Uterus (tissue), 4 donors: ENCODE measurements around the gene ZMAT5. TPM values are rescaled to one million over a fixed set of nuclear protein-coding genes. Genes with fewer than 3 reads are reported as not detected.

Experiments used
- DNase-seq, 2 donors: peaks; one replicate each; pipeline ENCODE4 v3.0.0-alpha.2; 2019 to 2020
- H3K27ac ChIP-seq, 2 donors: fragments of 200-600 bp; sonication (generic); 1 replicate in 1 of 2; 2 replicates in 1 of 2; pipeline ENCODE4 v1.5.1; 2016 to 2018
- H3K27me3 ChIP-seq, 2 donors: fragments of 200-600 bp; sonication (generic); one replicate each; pipeline ENCODE4 v1.5.1; 2018 to 2019; ENCODE audit warnings: control low read depth in 1 of 2
- H3K36me3 ChIP-seq, 2 donors: fragments of 200-600 bp; sonication (generic); one replicate each; pipeline ENCODE4 v1.5.1; 2019; ENCODE audit warnings: control low read depth in 1 of 2
- H3K4me1 ChIP-seq, 2 donors: fragments of 200-600 bp; sonication (generic); one replicate each; pipeline ENCODE4 v1.5.1; 2018 to 2019; ENCODE audit warnings: control low read depth in 1 of 2
- H3K4me3 ChIP-seq, 2 donors: fragments of 200-600 bp; sonication (generic); 1 replicate in 1 of 2; 2 replicates in 1 of 2; pipeline ENCODE4 v1.5.1; 2018 to 2019; ENCODE audit warnings: mild to moderate bottlenecking in 1 of 2
- H3K9me3 ChIP-seq, 2 donors: fragments of 200-600 bp; sonication (generic); one replicate each; pipeline ENCODE4 v1.5.1; 2019; ENCODE audit warnings: control low read depth in 1 of 2
- POLR2A ChIP-seq, 2 donors: fragments of 450-650 bp; IDR thresholded peaks; one replicate each; pipeline ENCODE4 v1.6.1; 2016; ENCODE audit warnings: antibody characterized with exemption in 2 of 2, mild to moderate bottlenecking in 1 of 2, moderate library complexity in 1 of 2
- intact Hi-C: fragments of 100-400 bp; cut with DNase I; formaldehyde crosslinking; loops from one replicate; pipeline ENCODE4 v1.15.1; 2023; ENCODE audit warnings: low total_unique reads
- total RNA-seq, 4 donors: library from RNA; depleted of rRNA in 3 of 4; stranded (reverse); fragments of >200 nt in 3 of 4; gene quantifications; one replicate each; pipeline versions ENCODE4 v1.1.0 to v1.2.4, GENCODE V29; 2014 to 2023
- TF ChIP-seq, protein P1 (sequence below), 4 experiments: fragments of 200-600 bp in 2 of 4; fragments of 450-650 bp in 2 of 4; sonication (generic) in 2 of 4; IDR thresholded peaks; one replicate each; pipeline ENCODE4 v1.5.1; 2016 to 2019; ENCODE audit warnings: antibody characterized with exemption in 4 of 4, mild to moderate bottlenecking in 2 of 4, moderate library complexity in 1 of 4
- donor health status: DM: yes; HTN: yes; CAD: no.

Gene ZMAT5
- total RNA-seq, 4 donors from 2014 or later, result 12.0 to 47.4 (median 23.4) TPM

DNA sequence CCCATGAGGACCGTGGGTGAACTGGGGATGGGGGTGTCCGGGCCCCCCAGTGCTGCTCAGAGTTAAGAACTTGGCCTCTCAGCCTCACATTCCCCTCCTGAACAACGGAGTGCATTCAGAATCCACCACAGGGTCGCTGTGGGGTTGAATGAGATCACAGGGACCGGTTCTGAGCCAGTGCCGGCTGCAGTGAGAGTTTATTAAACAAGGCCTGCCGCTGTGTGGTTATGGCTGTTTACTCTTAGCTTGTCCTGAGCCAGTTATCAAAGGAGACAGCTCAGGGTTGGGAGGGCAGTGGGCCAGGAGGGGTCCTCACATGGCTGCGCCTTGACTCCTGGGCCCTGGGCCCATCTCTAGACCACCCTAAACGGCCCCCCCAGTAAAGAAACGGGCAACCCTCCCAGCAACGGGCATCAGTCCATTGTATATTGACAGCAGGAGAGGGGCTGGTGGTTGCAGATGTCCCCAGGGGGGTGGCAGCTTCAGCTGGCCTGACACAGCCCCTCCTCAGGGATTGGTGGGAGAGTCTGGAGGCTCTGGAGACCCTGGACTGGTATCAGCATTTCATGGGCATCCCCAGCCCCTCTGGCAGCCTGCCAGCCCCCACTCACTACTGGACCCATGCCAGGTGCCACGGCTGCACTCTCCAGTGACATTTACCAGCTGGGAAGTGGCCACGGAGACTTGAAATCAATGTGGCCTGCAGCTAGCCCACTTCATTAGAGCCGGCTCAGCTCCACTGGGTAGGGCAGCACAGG lies 62.1 kb downstream of the ZMAT5 start:
- Histone ChIP-seq H3K36me3 (no peaks in the 10 kb centered on the region), H3K9me3 (no peaks in the 10 kb centered on the region), H3K27me3 (peaks cover 0 to 10% of the 10 kb centered on the region in 2 donors), H3K27ac (no peak overlapping the region), H3K4me1 (no peaks in the 10 kb centered on the region), H3K4me3 (no peak overlapping the region)
- intact Hi-C loops, result no loop called here
- no peak for TF ChIP-seq POLR2A (IDR thresholded peaks at IDR 0.05)
- TF ChIP-seq, protein P1, sequence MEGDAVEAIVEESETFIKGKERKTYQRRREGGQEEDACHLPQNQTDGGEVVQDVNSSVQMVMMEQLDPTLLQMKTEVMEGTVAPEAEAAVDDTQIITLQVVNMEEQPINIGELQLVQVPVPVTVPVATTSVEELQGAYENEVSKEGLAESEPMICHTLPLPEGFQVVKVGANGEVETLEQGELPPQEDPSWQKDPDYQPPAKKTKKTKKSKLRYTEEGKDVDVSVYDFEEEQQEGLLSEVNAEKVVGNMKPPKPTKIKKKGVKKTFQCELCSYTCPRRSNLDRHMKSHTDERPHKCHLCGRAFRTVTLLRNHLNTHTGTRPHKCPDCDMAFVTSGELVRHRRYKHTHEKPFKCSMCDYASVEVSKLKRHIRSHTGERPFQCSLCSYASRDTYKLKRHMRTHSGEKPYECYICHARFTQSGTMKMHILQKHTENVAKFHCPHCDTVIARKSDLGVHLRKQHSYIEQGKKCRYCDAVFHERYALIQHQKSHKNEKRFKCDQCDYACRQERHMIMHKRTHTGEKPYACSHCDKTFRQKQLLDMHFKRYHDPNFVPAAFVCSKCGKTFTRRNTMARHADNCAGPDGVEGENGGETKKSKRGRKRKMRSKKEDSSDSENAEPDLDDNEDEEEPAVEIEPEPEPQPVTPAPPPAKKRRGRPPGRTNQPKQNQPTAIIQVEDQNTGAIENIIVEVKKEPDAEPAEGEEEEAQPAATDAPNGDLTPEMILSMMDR (IDR thresholded peaks at IDR 0.05), result no peak
- no peak for DNase-seq

DNA sequence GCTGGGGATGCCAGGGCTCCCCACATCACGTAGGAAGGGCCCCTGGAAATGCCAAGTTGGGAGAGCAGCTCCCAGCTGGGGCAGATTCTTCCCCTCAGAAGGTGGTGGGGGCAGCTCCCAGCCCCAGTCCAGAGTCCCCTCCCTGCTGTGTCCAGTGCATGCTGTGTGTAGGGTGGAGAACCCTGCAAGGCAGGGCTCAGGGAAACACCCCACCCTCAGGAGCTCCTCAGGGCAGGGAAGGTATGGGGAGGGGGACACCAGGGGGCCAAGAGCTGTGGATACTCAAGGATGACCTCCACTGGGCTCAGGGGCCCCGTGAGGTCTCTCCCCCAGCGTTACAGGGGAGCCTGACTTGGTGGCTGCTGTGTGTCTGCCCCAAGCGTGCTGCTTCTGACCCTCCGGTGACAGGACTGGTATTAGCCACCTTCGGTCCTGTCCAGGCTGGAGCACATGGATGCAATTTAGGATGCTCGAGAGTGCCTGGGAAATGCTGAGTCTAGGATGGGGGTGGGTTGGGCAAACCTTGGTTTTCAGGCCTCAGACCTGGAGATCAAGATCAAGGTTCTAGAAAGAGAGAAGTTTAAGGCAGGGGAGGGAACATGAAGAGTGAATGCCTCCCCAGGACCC lies 63.1 kb downstream of the ZMAT5 start:
- Histone ChIP-seq H3K4me3 (no peak overlapping the region), H3K27ac (no peak overlapping the region), H3K9me3 (no peaks in the 10 kb centered on the region), H3K4me1 (no peaks in the 10 kb centered on the region), H3K36me3 (no peaks in the 10 kb centered on the region), H3K27me3 (peaks cover 0 to 10% of the 10 kb centered on the region in 2 donors)
- no peak for DNase-seq
- intact Hi-C loops, result no loop called here
- TF ChIP-seq POLR2A (IDR thresholded peaks at IDR 0.05), result no peak
- TF ChIP-seq, protein P1 (IDR thresholded peaks at IDR 0.05), result no peak

DNA sequence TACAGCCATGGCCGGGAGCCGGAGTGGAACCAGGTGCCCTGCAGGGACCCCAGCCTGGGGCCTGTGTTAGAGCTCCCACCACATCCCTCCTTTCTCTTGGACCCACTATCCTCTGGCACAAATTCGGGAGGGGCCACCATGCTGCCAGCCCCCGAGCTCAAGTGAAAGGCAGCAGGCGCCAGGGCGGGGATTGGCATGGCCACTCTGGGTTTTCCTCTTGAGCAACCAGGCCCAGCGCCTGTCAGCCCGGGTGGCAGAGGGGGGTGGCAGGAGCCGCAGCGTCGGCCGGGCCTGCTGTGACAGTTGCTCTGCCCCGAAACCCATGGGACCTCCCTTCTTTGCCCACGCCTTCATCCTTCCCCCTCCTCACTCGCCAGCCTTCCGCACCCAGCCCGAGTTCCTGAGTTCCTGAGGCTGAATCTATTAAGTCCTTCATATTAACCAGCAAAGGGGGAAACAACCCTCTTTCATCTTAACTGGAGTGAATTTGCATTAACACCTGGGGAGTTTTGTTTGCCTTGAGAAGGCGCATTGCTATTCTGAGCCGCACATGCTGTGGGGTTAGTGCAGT lies 63.8 kb downstream of the ZMAT5 start:
- H3K4me1 ChIP-seq, result no peaks in the 10 kb centered on the region
- DNase-seq, result no peak
- TF ChIP-seq, protein P1 (IDR thresholded peaks at IDR 0.05), result no peak
- TF ChIP-seq POLR2A (IDR thresholded peaks at IDR 0.05), result no peak
- intact Hi-C loops, result no loop called here
- H3K9me3 ChIP-seq, result no peaks in the 10 kb centered on the region
- H3K4me3 ChIP-seq, result no peak overlapping the region
- H3K36me3 ChIP-seq, result no peaks in the 10 kb centered on the region
- H3K27me3 ChIP-seq, result peaks cover 0 to 10% of the 10 kb centered on the region in 2 donors
- H3K27ac ChIP-seq, result no peak overlapping the region

DNA sequence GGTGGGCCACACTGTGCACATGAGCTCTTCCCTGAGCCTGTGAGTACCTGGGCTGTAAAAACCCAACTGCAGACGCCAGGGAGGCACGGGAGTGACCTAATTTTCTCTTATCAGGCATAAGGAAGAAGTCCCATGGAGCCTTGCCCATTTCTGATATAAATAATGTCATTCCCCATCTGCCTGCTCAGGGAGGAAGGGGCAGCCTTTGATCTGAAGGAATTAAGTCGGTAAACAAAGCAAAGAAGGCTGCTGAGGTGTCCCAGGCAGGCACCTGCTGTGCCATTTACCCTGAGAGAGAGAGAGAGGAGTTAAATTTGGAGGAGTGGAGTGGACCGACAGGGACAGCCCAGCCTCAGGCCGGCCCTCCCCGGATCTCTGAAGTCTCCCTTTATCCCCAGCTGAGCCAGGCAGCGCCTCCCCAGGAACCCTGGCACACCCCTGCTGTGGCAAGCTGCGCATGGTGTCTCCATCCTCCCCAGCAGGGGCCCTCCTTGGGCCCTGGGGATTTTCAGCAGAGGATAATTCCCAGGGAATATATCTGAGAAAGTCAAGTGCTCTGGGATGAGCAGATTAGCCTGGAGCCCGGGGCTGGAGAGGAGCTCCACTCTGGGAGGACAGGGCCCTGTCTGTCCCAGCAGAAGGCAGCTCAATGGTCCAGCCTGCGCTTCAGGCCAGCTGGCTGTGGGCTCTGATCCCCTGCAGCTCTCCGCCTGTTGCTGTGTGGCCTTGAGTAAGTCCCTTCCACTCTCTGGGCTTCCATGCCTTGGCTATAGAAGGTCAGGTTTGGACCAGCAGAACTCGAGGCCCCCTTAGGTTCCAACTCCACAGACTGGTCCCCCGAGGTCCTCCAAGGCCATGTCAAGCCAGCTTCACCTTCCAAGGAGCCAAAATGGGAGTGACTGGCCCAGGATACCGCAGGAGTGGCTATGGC lies 64.5 kb downstream of the ZMAT5 start:
- H3K27ac ChIP-seq, result no peak overlapping the region
- intact Hi-C loops, result no loop called here

More for the DNA sequence above, 64.5 kb downstream of the ZMAT5 start:
- DNase-seq, result no peak
- Histone ChIP-seq H3K27me3 (peaks cover 0 to 10% of the 10 kb centered on the region in 2 donors), H3K4me3 (no peak overlapping the region), H3K9me3 (no peaks in the 10 kb centered on the region), H3K36me3 (no peaks in the 10 kb centered on the region), H3K4me1 (no peaks in the 10 kb centered on the region)
- TF ChIP-seq, protein P1 (IDR thresholded peaks at IDR 0.05), result no peak
- TF ChIP-seq POLR2A (IDR thresholded peaks at IDR 0.05), result no peak
